ENCODE data around the gene TLCD5.

DNA sequence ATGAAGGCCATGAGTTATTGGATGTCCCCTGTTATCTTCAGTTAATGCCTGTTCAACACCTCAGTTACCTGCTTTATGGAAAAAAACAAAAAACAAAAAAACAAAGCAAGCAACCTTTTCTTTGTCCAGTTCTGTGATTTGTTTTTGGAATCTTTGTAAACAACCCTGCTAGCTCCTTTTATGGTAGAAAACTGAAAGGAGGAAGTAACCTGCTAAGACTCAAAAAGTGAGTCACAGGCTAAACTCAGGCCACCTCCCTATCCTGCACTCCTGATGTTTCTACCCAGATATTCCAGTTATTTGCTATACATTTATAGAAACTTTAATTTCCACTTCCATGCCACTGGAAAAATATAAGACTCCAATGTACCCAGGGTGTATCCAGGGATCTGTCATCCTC is 20.6 kb upstream of the TLCD5 start:
- TF ChIP-seq, protein P1, sequence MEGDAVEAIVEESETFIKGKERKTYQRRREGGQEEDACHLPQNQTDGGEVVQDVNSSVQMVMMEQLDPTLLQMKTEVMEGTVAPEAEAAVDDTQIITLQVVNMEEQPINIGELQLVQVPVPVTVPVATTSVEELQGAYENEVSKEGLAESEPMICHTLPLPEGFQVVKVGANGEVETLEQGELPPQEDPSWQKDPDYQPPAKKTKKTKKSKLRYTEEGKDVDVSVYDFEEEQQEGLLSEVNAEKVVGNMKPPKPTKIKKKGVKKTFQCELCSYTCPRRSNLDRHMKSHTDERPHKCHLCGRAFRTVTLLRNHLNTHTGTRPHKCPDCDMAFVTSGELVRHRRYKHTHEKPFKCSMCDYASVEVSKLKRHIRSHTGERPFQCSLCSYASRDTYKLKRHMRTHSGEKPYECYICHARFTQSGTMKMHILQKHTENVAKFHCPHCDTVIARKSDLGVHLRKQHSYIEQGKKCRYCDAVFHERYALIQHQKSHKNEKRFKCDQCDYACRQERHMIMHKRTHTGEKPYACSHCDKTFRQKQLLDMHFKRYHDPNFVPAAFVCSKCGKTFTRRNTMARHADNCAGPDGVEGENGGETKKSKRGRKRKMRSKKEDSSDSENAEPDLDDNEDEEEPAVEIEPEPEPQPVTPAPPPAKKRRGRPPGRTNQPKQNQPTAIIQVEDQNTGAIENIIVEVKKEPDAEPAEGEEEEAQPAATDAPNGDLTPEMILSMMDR (IDR thresholded peaks at IDR 0.05), result no peak
- TF ChIP-seq POLR2AphosphoS5 (IDR thresholded peaks at IDR 0.05) (no peak), POLR2A (IDR thresholded peaks at IDR 0.05; ENCODE audit: low read depth) (no peak), EP300 (IDR thresholded peaks at IDR 0.05) (no peak)

All from esophagus muscularis mucosa (tissue), 4 donors.